GM12878 (cell line): ENCODE data around the gene CDH2. TPM values are rescaled to one million over a fixed set of nuclear protein-coding genes. Genes with fewer than 3 reads are reported as not detected.

Experiments used
- ATAC-seq: fragments of 200-7000 bp; cut with Tn5 transposase; 3 replicates; pipeline ENCODE4 v1.9.1; 2020; ENCODE audit warnings: mild to moderate bottlenecking, moderate library complexity
- BruUV-seq: library from RNA; stranded (reverse); fragments of 400-500 nt; replicated peaks from 2 replicates; lab custom pipeline; 2021; lab: Mats Ljungman, UMichigan
- CTCF ChIA-PET: fragments of 300-600 bp; sonication (Branson Sonifier 250); formaldehyde crosslinking; extraction: SDS; loops from one replicate; lab custom pipeline; 2021; ENCODE audit warnings: inconsistent platforms; lab: Yijun Ruan, JAX
- POLR2A ChIA-PET: fragments of 350-600 bp; formaldehyde crosslinking; extraction: SDS; loops from one replicate; lab custom pipeline; 2021; ENCODE audit warnings: inconsistent platforms; lab: Charles Lee
- RAD21 ChIA-PET: fragments of 300-600 bp; sonication (Branson Sonifier 250); formaldehyde crosslinking; loops from one replicate; lab custom pipeline; 2023; ENCODE audit warnings: antibody characterized with exemption; ENCODE audit not compliant: unreplicated experiment; lab: Charles Lee
- SMC1A ChIA-PET: fragments of 300-600 bp; sonication (Branson Sonifier 250); formaldehyde crosslinking; loops from one replicate; lab custom pipeline; 2023; ENCODE audit not compliant: unreplicated experiment, uncharacterized antibody; lab: Charles Lee
- DNase-seq: peaks from one replicate; pipeline ENCODE4 v3.0.0-alpha.2; 2011; ENCODE audit warnings: low read depth, low spot score
- FAIRE-seq: peaks from 3 replicates; lab custom pipeline; 2011; peaks lifted over from hg19 to GRCh38; lab: Jason Lieb, UNC
- H2AFZ ChIP-seq: 2 replicates; pipeline ENCODE4 v1.6.0; 2011; ENCODE audit warnings: low read depth, low read length, control low read depth; ENCODE audit not compliant: control insufficient read depth
- H3K27ac ChIP-seq: 2 replicates; pipeline ENCODE4 v1.5.1; 2011; ENCODE audit warnings: control low read depth; ENCODE audit not compliant: control insufficient read depth, insufficient read depth
- H3K27me3 ChIP-seq, 2 experiments: replicated peaks in 1 of 2; 2 replicates each; pipeline versions ENCODE4 v1.6.0 to v1.6.1; 2011; ENCODE audit warnings: low read length in 1 of 2; ENCODE audit not compliant: control insufficient read depth in 2 of 2, insufficient read depth in 2 of 2
- H3K36me3 ChIP-seq, 2 experiments: 2 replicates each; pipeline ENCODE4 v1.5.1; 2011; ENCODE audit warnings: low read length in 1 of 2; ENCODE audit not compliant: control insufficient read depth in 2 of 2, insufficient read depth in 2 of 2
- H3K4me1 ChIP-seq: 2 replicates; pipeline ENCODE4 v1.6.1; 2011; ENCODE audit warnings: mild to moderate bottlenecking, low read length, moderate library complexity, mixed read lengths; ENCODE audit not compliant: control insufficient read depth, insufficient read depth
- H3K4me2 ChIP-seq: 2 replicates; pipeline ENCODE4 v1.6.0; 2011; ENCODE audit warnings: control low read depth; ENCODE audit not compliant: control insufficient read depth, insufficient read depth
- H3K4me3 ChIP-seq: fragments of 200-600 bp; sonication (generic); 2 replicates; pipeline ENCODE4 v1.5.1; 2016
- H3K79me2 ChIP-seq: 2 replicates; pipeline ENCODE4 v1.6.0; 2011; ENCODE audit warnings: low read length; ENCODE audit not compliant: control insufficient read depth, insufficient read depth
- H3K9ac ChIP-seq: 2 replicates; pipeline ENCODE4 v1.8.0; 2011; ENCODE audit warnings: low read length, control low read depth, mixed read lengths; ENCODE audit not compliant: control insufficient read depth, insufficient read depth
- H3K9me3 ChIP-seq: replicated peaks from 3 replicates; pipeline ENCODE4 v1.5.1; 2011; ENCODE audit warnings: mild to moderate bottlenecking, low read length; ENCODE audit not compliant: control insufficient read depth, insufficient read depth
- H4K20me1 ChIP-seq: 2 replicates; pipeline ENCODE4 v1.6.0; 2011; ENCODE audit not compliant: control insufficient read depth, insufficient read depth
- BHLHE40 ChIP-seq, 2 experiments: fragments of 450-650 bp in 1 of 2; IDR thresholded peaks; 2 replicates each; pipeline ENCODE4 v1.6.1; 2011 to 2017; ENCODE audit warnings: low read depth in 2 of 2, borderline replicate concordance in 1 of 2, improper control_type of control experiment in 1 of 2, low read length in 1 of 2, mild to moderate bottlenecking in 1 of 2
- BRCA1 ChIP-seq: IDR thresholded peaks from 2 replicates; pipeline ENCODE4 v1.6.1; 2011; ENCODE audit warnings: low read depth, low read length, improper control_type of control experiment
- EGR1 ChIP-seq, 2 experiments: IDR thresholded peaks; 1 replicate in 1 of 2; 2 replicates in 1 of 2; pipeline ENCODE4 v1.6.1; 2011 to 2012; ENCODE audit warnings: low read depth in 2 of 2, low read length in 2 of 2, borderline replicate concordance in 1 of 2, mild to moderate bottlenecking in 1 of 2, moderate library complexity in 1 of 2
- ELK1 ChIP-seq: IDR thresholded peaks from 2 replicates; pipeline ENCODE4 v1.6.1; 2012; ENCODE audit warnings: low read depth, low read length, improper control_type of control experiment
- GATAD2B ChIP-seq: fragments of 450-650 bp; conservative IDR thresholded peaks from 2 replicates; pipeline ENCODE4 v1.6.1; 2017; ENCODE audit warnings: low read depth, mild to moderate bottlenecking, moderate library complexity
- KAT2A ChIP-seq: conservative IDR thresholded peaks from 2 replicates; pipeline ENCODE4 v1.6.1; 2011; ENCODE audit warnings: low read depth, low read length; ENCODE audit not compliant: control insufficient read depth
- MYB ChIP-seq: fragments of 150-350 bp; IDR thresholded peaks from 2 replicates; pipeline ENCODE4 v1.6.1; 2014; ENCODE audit warnings: mild to moderate bottlenecking, low read depth, low read length, borderline replicate concordance
- NRF1 ChIP-seq: conservative IDR thresholded peaks from 2 replicates; pipeline ENCODE4 v1.6.1; 2011; ENCODE audit warnings: mild to moderate bottlenecking, low read depth, low read length, improper control_type of control experiment
- PAX5 ChIP-seq: IDR thresholded peaks from 2 replicates; pipeline ENCODE4 v1.6.1; 2011; ENCODE audit warnings: low read depth, low read length, borderline replicate concordance
- POLR2AphosphoS2 ChIP-seq: IDR thresholded peaks from 2 replicates; pipeline ENCODE4 v1.6.1; 2011; ENCODE audit warnings: low read depth, mild to moderate bottlenecking, low read length, improper control_type of control experiment, moderate library complexity
- RUNX3 ChIP-seq: IDR thresholded peaks from 2 replicates; pipeline ENCODE4 v1.6.1; 2012; ENCODE audit warnings: low read length, inconsistent platforms
- SMC3 ChIP-seq: IDR thresholded peaks from 2 replicates; pipeline ENCODE4 v1.6.1; 2011; ENCODE audit warnings: low read length, improper control_type of control experiment, borderline replicate concordance
- SREBF2 ChIP-seq: IDR thresholded peaks from 2 replicates; pipeline ENCODE4 v1.6.1; 2012; ENCODE audit warnings: mild to moderate bottlenecking, low read length
- STAT3 ChIP-seq: IDR thresholded peaks from 2 replicates; pipeline ENCODE4 v1.6.1; 2011; ENCODE audit warnings: low read depth, low read length, improper control_type of control experiment
- TAF1 ChIP-seq: IDR thresholded peaks from 2 replicates; pipeline ENCODE4 v1.6.1; 2011; ENCODE audit warnings: mild to moderate bottlenecking, low read depth, low read length, borderline replicate concordance
- WGBS: methylation state at CpG from one replicate; pipeline ENCODE4 v1.1.6; 2016; ENCODE audit warnings: low lambda C conversion rate; ENCODE audit not compliant: insufficient replicate concordance, insufficient coverage; ENCODE audit errors: missing lambda C conversion rate; 5-methylcytosine and 5-hydroxymethylcytosine counted together
- in situ Hi-C: fragments of 300-500 bp; cut with MboI; formaldehyde crosslinking; loops from 9 replicates; pipeline ENCODE4 v1.14.3; 2018; ENCODE audit warnings: mixed read lengths
- intact Hi-C: fragments of 100-400 bp; cut with micrococcal nuclease; formaldehyde crosslinking; loops from one replicate; pipeline ENCODE4 v1.14.2; 2022; ENCODE audit not compliant: unreplicated experiment
- polyA plus RNA-seq, 11 experiments: library from polyadenylated mRNA; depleted of rRNA in 4 of 11; unstranded in 6 of 11; stranded (reverse) in 5 of 11; fragments of >200 nt; fragmentation: Nextera tagmentation in 4 of 11; fragmentation: Illumina TruSeq in 1 of 11; extraction: Ambion mirVana in 4 of 11; extraction: Trizol in 1 of 11; gene quantifications; 1 replicate in 1 of 11; 2 replicates in 10 of 11; pipeline versions ENCODE4 v1.2.1 to v1.2.3, GENCODE V29; 2011 to 2016; ENCODE audit warnings: inconsistent platforms in 2 of 11, missing spikeins in 2 of 11, low read depth in 1 of 11
- total RNA-seq, 4 experiments: library from RNA; depleted of rRNA in 3 of 4; stranded (reverse); fragments of >200 nt in 3 of 4; fragmentation: Illumina TruSeq in 1 of 4; extraction: Trizol in 1 of 4; gene quantifications; 2 replicates each; pipeline versions ENCODE4 v1.2.1 to v1.2.3, GENCODE V29; 2013 to 2021
- TF ChIP-seq, protein P1 (sequence below): IDR thresholded peaks from 2 replicates; pipeline ENCODE4 v1.6.1; 2012; ENCODE audit warnings: improper control_type of control experiment, low read depth, low read length; ENCODE audit not compliant: insufficient replicate concordance

The CDH2 gene
- total and polyA plus RNA-seq, 10 of the 15 experiments (the other 5 are each of a cell fraction or from before 2014, with no cell fraction given) = 0.01 to 0.25 (median 0.06) TPM; not detected in 4

DNA sequence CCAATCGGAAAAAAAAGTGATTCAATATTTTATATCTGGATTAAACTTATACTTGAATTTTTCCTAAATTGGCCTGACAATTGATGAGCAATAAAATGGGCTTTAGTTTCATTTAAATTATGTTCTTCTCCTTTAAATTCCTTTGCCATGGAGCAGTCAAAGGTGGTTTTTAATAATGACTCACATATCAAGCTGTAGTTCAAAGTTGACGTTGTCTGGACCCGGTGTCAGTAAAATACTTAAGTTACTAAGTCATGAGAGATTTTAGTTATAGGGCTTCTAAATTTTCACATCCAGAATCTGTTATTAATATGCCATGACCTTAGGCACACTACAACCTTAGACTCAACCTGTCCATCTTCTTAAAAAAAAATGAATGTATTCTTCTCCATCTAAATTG, 62.5 kb downstream of the CDH2 start:
- BruUV-seq = no TSS peak
- intact Hi-C loops (no loop called here), in situ Hi-C loops (no loop called here)
- Histone ChIP-seq H3K27ac (no peak overlapping the region), H4K20me1 (no peaks in the 10 kb centered on the region), H3K79me2 (no peaks in the 10 kb centered on the region), H2AFZ (no peak overlapping the region), H3K27me3 (no peaks in the 10 kb centered on the region), H3K4me1 (no peaks in the 10 kb centered on the region), H3K36me3 (no peaks in the 10 kb centered on the region), H3K4me3 (no peak overlapping the region), H3K4me2 (no peak overlapping the region), H3K9me3 (no peaks in the 10 kb centered on the region), H3K9ac (no peak overlapping the region)
- WGBS = 4% methylated on average over 3 of the region's 3 CpGs
- ChIA-PET CTCF (no interaction called here), SMC1A (no interaction called here), POLR2A (no interaction called here), RAD21 (no interaction called here)
- no peak for ATAC-seq
- no peak for FAIRE-seq
- no peak for DNase-seq
- no peak for TF ChIP-seq GATAD2B
- no peak for TF ChIP-seq MYB
- no peak for TF ChIP-seq RUNX3
- no peak for TF ChIP-seq SMC3
- TF ChIP-seq KAT2A = no peak
- TF ChIP-seq NRF1 = no peak
- TF ChIP-seq BHLHE40 (IDR thresholded peaks at IDR 0.05; ENCODE audit: borderline replicate concordance in 1 of 2, low read depth in 2 of 2, low read length in 1 of 2) = no peak
- TF ChIP-seq TAF1 = no peak
- TF ChIP-seq, protein P1, sequence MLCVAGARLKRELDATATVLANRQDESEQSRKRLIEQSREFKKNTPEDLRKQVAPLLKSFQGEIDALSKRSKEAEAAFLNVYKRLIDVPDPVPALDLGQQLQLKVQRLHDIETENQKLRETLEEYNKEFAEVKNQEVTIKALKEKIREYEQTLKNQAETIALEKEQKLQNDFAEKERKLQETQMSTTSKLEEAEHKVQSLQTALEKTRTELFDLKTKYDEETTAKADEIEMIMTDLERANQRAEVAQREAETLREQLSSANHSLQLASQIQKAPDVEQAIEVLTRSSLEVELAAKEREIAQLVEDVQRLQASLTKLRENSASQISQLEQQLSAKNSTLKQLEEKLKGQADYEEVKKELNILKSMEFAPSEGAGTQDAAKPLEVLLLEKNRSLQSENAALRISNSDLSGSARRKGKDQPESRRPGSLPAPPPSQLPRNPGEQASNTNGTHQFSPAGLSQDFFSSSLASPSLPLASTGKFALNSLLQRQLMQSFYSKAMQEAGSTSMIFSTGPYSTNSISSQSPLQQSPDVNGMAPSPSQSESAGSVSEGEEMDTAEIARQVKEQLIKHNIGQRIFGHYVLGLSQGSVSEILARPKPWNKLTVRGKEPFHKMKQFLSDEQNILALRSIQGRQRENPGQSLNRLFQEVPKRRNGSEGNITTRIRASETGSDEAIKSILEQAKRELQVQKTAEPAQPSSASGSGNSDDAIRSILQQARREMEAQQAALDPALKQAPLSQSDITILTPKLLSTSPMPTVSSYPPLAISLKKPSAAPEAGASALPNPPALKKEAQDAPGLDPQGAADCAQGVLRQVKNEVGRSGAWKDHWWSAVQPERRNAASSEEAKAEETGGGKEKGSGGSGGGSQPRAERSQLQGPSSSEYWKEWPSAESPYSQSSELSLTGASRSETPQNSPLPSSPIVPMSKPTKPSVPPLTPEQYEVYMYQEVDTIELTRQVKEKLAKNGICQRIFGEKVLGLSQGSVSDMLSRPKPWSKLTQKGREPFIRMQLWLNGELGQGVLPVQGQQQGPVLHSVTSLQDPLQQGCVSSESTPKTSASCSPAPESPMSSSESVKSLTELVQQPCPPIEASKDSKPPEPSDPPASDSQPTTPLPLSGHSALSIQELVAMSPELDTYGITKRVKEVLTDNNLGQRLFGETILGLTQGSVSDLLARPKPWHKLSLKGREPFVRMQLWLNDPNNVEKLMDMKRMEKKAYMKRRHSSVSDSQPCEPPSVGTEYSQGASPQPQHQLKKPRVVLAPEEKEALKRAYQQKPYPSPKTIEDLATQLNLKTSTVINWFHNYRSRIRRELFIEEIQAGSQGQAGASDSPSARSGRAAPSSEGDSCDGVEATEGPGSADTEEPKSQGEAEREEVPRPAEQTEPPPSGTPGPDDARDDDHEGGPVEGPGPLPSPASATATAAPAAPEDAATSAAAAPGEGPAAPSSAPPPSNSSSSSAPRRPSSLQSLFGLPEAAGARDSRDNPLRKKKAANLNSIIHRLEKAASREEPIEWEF = no peak
- TF ChIP-seq EGR1 (IDR thresholded peaks at IDR 0.05; ENCODE audit: borderline replicate concordance in 1 of 2, low read depth in 2 of 2, low read length in 2 of 2) = no peak
- no peak for TF ChIP-seq ELK1
- TF ChIP-seq PAX5 = no peak
- no peak for TF ChIP-seq STAT3
- no peak for TF ChIP-seq BRCA1
- no peak for TF ChIP-seq SREBF2
- no peak for TF ChIP-seq POLR2AphosphoS2
